ENCODE measurements around the gene RYR2.
"Not testable (repeated sequence)": the region's sequence is repeated elsewhere in the genome, so short reads cannot be mapped to it uniquely, and the experiment has no call there.

The RYR2 gene

DNA sequence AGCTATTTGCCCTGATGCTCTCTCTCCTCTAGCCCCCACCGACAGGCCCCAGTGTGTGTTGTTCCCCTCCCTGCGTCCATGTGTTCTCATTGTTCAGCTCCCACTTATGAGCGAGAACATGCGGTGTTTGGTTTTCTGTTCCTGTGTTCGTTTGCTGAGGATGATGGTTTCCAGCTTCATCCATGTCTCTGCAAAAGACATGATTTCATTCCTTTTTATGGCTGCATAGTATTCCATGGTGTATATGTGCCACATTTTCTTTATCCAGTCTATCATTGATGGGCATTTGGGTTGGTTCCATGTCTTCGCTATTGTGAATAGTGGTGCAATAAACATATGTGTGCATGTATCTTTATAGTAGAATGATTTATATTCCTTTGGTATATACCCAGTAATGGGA is 110.0 kb downstream of the RYR2 start:
- not testable (repeated sequence) for DNase-seq

DNA sequence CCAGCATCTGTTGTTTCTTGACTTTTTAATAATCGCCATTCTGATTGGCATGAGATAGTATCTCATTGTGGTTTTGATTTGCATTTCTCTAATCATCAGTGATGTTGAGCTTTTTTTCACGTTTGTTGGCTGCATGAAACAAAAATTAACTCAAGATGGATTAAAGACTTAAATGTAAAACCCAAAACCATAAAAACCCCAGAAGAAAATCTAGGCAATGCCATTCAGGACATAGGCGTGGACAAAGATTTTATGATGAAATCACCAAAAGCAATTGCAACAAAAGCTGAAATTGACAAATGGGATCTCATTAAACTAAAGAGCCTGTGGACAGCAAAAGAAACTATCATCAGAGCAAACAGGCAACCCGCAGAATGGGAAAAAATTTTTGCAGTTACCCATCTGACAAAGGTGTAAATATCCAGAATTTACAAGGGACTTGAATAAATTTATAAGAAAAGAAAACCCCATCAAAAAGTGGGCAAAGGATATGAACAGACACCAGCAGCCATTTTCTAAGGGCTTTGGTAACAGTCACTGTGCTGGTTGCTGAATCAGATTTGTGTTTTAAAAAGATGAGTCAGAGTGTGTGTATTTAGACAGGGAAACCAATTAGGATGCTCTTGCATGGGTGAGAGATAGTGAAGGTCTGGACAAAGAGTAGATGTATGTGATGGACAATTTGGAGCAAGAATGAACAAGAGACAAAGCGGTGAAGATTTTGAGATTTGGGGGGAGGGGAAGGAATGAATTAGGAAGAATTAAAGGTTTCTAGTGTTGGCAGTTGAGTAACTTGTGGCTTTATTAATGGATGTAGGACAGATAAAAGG is 110.7 kb downstream of the RYR2 start:
- no peak for DNase-seq

DNA sequence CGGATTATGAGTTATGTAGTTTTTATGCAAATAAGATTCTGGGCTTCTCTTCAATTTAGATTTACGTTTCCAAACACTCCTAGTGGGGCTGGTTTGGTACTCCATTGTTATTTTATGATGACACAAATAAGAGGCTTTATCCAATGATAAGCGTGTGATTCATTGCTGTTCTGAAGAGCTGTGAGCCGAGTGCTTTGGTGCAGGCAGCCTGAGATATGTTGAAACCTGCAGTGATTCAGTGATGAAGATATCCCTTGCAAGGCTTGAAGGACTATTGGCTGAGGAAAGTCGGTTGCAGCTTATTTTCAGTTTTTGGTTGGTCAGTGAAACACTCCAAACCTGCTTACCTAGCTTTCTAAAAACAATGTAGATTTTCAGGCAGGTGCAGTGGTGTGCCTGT is 112.2 kb downstream of the RYR2 start:
- no peak for DNase-seq

DNA sequence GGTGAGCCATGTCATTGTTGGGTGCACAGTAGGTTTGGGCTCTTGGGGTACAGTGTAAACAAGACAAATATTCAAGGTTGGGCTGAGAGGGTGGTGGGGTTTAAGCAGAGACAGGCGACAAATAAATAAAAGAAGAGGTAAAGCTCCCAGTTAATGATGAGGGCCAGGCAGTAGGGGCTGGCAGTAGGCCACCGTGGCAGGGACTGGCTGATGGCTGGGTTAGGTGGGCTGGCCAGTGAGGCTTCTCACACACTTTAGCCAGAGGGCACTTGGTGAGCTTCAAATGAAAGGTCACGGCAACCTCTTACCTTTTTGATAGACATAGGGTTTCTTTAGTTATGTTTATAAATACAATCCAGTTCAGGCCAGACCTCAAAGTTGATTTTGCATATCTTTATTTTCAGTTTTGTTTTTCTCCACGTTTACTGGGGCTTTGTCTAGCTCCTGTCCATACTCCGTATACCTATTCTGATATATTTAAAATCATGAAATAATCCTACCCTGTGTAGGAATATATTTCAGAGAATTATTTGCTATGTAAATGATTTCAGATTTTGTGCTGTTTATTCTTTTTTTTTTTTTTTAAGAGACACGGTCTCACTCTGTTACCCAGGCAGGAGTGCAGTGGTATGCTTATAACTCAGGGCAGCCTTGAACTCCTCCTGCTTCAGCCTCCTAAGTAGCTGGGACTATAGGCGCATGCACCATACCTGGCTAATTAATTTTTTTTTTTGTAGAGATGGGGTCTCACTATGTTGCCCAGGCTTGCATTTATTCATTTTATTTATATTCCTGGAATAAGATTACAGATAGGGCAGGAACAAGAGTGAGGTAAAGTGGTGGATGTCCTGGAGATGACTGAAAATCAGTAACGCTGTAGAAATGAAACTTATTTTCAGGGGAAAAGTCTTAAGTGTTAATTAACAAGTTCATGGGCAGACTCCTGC is 122.7 kb downstream of the RYR2 start:
- no peak for DNase-seq

DNA sequence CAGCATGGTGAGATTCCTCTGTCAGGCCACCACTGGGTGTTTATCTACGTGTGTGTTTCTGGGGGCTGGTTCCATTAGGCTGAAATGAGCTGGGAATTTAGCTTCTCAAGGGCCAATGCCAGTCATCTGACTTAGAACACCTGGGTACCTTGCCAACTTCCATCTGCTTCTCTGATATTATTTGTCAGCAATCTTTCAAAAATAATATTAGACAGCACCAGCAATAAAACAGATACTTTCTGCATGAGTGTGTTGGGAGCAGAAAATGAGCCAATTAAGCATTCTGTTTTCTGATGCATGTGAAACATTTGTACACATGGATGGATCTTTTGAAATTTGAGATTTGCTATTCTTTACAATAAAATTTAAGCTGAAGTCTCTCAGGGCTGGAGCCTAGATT is 124.1 kb downstream of the RYR2 start:
- no peak for DNase-seq

DNA sequence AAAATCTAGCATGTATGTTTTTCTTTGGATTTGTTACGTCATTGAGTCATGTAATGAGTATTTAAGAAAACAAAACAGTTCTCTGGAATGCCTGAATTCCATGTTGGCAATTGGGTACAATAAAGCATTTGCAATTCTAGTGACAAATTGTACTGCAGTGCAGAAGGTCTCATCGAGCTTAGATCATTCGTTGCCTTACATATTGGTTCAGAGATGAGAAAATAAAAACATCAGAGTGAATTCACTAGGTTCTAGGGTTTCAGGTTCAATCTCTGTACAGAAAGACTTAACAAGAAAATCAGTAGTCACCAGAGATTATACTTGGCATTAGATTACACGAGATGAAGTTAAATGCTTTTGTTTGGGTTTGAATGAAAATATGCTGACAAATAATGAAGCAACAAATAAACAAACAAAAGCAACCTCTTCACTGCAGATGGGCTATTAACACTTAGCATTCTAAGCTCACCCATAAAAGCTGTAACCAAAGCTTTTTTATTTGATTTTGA is 124.7 kb downstream of the RYR2 start:
- no peak for DNase-seq

DNA sequence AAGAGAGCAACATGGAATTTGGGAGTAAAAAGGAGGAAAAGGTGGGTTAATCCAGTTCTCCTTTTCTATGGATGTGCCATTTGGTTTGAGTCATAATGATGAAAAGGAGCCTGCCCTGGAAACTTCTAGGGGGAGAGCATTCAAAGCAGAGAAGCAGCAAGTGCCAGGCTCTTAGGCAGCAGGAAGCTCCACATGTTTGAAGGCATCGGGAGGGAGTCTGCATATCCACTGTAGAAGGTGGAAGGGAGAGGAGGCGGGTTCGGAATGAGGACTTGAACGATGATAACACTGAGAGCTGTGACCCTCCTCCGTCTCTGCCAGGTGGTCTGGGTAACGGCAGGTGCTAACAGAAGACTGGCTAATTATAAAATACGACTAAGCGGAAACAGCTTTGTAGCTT is 128.2 kb downstream of the RYR2 start:
- DNase-seq, result no peak

DNA sequence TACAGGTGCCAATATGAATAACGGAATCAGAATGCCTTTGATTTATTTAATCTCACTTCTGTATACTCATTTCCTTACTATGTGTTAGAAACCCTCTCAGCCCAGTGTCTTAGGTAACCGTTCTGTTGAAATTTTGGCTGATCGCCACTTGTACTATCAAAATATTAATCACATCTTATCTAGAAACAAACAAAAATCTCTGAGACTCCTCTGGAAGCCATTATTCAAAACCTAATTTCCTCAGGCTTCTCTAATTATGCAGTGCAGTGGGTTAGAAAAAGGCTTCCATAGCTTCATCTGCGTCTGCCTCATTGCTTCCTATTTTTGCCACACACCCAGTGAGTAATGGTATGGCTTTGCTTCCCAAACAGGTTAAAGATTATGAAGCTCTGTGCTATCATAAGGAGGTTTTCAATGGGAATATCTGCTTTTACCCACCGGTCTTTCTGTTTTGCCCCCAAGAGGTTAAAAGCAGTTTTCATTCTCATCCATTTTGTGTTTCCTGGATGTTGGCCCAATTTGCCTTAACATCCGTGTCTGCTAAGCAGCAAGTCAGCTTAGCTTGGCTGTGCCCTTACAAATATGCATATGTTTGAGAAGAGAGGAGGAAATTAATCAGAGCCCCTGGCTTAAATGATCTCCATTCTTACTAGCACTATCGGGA is 129.6 kb downstream of the RYR2 start:
- DNase-seq, result no peak

DNA sequence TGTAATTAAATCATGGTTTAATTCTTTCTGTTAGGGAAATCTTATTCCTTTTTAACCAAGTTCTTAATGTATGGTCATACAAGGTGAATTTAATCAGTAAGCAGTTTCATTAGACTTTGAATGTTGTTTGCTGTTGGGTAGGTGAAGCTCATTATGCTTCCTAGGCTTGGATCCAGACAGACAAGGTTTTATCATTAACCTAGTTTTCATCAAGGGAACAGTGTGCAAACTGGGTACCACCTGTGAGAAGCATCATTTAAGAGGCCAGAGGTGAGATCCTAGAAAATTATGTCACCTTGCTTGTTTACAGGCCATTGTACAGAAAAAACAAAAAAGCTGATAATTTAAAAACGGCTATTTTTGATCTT is 130.1 kb downstream of the RYR2 start:
- DNase-seq, result no peak

DNA sequence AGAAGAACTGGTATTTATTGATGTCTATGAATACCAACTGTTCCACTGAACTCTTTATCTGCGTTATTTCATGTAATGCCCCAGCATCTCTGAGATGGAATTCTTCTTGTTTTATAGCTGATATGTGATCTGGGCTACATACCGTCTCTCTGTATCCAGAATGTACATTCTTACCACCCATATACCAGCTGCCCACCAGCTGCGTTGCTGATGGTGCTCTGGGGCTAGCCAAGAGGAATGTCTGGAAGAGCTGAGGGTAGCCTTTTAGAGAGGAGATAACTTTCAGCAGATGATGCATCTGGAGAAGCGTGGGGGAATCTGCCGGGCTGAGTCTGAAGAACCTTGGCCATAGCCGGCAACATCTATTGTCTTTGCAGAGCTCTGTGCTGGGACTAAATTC is 137.5 kb downstream of the RYR2 start:
- DNase-seq, result no peak

DNA sequence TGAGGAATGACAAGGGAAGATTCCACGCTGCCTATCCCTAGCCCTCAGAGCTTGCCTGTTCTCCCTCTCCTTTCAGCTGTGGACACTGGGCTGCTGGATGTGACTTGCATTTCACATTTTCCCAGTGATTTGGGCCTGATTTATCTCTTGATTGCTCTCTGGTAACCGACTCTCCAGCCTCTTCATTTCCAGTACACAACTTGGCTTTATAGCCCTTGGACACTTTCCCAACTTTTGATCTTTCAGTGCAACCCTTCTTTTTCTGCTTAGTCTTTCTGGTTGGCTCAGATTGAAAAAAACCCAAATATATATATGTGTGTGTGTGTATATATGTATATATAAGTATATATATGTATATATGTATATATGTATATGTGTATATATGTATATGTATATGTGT is 138.3 kb downstream of the RYR2 start:
- no peak for DNase-seq

DNA sequence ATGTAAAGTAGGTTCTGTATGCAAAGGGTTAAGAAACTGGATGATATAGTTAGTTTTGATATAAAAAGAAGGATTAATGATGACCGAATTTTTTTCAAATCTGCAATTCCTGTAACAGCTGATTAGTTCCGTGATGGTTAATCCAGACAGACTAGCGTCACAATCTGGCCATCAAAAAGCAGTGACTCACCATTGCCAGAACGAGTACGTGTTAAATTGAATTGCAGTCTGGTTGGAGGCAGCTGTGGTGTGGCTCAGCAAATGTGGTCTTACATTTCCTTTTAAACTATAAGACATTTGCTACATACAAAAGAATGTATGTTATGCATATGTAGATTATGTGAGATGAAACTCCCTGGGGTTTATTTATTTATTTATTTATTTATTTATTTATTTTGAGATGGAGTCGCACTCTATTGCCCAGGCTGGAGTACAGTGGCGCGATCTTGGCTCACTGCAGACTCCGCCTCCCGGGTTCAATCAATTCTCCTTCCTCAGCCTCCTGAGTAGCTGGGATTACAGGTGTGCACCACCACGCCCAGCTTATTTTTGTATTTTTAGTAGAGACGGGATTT is 139.8 kb downstream of the RYR2 start:
- no peak for DNase-seq

DNA sequence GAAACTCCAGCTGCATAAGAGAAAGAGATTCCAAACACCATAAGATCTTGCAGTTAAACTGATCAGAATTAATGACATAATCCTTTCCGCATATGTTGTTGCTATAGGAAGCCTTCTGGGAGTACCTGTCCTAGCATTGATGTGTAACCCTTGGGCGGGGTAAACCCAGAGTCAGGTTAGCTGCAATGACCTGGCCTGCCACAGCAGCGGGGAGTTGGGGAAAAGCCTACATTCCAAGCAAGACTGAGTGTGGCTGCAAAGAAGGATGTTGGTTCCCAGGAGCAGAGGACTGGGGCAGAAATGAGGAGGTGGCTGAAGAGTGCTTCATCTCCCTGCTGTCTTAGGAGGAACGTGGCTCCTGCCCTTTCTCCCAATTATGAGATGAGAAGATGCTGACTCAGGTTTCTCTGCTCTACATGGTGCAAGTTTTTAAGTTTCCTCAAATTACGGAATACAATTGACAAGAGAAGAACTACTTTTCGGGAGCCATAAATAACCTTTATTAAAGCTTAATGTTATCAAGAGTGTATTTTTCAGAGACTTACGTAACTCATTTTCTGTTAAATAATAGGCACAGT is 142.1 kb downstream of the RYR2 start:
- no peak for DNase-seq

DNA sequence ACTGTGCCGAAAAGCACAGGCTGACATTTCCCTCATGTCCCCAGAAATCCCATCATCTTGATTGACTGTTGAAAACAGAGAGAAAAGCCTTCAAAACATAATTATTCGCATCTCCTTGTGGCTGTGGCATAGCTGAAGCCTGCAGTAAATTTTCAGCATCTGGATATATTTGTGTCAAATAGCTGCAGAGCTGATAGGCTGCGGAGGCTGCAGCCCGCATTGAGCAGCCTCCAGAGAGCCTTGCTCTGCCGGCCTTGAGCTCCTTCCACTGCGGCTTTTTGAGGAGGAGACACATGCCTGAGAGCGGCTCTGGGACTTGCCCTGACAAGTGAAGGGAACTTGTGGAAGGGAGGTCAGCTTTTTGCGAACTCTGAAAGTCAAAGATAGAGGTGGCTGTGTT is 144.7 kb downstream of the RYR2 start:
- no peak for DNase-seq

DNA sequence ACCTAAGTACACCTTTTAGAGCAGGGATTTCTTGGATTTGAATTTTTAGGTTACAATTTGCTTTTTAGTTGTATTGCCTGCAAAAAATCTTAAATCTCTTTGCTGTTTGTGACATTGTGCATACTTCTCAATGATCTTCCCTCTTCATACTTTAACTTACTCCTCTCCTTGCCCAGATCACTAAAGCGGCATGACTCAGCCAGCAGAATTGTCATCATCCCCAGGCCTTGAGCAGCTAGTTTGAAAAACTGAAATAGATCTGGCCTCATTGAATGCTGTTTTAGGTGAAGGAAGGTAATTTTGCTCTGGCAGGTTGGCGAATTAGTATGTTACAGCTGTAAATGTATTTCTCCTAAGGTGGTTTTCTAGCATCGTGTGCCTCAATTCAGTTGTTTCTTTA is 145.9 kb downstream of the RYR2 start:
- no peak for DNase-seq

DNA sequence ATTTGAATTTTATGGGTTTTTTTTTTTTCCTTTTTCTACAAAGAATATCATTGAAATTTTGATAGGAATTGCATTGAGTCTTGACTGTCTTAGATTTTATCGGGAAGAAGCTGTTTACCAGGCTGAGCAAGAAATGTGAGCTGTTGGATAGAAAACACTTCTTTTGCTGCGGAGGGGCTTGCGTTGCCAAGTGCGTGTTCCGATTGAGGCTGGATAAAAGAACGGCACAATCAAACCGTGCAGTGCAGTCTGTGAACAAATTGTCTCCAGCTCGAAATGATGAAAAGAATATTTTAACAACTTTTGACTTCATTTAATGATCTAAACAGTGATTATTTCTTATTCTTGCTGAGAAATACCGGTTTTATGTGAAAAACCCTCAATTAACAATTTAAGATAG is 149.4 kb downstream of the RYR2 start:
- DNase-seq, result no peak

DNA sequence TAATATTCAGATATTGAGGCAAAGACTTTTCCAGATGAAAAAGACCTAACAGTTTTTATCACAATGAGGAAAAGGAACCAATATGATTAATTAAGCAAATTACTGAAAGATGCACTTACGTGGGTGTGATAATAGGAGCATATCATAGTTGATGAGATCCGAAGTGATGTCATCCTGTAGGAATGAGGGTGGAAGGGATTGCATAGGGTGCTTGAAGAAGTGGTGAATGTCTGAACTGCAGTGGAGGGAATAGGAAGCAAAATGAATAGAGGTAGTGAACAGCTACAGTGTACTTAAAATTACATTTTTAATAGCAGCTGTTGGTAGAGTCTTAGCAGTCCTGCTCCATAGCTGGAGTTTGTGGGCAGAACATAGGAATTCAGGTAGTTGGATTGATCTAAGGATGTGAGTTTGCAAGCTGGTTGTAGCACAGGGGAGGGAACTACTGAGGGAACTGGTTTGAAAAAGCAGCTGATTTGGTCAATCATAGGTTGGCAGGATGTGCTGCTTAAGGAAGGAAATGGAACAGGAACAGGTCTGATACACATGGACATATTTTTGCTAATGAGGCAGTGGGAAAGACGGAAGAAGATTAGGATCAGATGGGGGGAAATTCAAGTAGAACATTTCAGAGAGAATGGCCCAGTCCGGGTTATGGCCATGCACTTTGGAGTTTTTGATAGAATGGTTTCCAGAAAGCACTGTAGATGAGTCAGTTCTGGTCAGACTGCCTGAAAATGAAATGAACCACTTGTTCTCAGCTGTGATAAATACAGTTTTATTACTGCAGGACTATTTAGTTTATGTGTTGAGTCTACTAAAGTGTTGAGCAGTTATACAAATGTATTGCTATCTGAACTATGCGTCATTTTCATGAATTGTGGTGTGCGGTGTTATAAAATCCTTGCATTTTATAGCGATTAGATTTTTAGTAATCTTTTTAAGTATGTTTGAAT is 155.8 kb downstream of the RYR2 start:
- DNase-seq, result no peak

DNA sequence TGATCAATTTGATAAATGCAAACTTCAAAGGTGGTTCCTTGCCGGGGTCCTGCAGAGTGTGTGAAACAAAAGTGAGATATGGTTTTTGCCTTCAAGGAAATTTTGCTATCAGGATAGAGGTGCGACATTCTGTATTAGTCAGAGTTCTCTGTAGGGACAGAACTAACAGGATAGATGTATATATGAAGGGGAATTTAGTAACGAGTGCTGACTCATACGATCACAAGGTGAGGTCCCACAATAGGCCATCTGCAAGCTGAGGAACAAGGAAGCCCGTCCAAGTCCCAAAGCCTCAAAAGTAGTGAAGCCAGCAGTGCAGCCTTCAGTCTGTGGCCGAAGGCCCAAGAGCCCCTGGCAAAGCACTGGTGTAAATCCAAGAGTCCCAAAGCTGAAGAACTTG is 157.0 kb downstream of the RYR2 start:
- no peak for DNase-seq

DNA sequence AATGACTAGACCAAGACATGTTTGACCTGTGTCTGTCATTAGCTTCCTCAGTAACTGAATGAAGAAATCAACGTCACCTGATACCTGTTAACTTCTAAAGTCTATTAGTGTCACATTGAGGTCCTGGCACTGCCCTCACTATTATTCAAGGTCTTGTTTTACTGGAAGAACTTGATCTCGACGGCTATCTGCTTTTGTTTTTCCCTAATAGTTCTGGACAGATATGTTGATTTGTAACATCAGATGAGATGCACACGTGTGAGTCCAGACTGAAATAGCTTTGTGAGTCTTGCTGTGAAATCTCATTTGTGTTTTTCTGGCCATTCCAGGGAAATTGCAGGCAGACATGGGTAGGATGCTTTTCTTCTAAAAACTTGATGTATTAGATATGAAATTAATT is 159.2 kb downstream of the RYR2 start:
- DNase-seq, result no peak

DNA sequence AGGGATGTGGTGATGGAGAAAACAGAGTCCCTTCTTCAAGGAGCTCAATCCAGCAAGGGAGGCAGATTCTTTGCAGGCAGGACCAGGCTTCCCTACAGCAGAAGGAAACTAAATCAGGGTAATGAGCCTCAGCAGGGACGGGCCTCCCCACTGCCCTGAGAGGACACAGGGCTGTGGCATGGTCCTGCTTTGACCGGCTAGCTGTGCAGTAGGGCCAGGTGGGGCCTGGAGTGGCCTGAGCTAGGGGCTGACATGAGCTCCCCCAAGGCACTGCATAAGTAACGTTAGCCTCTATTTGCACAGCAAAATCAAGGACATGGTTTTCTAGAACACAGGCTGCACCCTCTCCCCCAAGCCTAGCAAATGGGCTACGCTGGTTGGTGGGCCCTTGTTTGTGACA is 162.9 kb downstream of the RYR2 start:
- DNase-seq, result no peak

DNA sequence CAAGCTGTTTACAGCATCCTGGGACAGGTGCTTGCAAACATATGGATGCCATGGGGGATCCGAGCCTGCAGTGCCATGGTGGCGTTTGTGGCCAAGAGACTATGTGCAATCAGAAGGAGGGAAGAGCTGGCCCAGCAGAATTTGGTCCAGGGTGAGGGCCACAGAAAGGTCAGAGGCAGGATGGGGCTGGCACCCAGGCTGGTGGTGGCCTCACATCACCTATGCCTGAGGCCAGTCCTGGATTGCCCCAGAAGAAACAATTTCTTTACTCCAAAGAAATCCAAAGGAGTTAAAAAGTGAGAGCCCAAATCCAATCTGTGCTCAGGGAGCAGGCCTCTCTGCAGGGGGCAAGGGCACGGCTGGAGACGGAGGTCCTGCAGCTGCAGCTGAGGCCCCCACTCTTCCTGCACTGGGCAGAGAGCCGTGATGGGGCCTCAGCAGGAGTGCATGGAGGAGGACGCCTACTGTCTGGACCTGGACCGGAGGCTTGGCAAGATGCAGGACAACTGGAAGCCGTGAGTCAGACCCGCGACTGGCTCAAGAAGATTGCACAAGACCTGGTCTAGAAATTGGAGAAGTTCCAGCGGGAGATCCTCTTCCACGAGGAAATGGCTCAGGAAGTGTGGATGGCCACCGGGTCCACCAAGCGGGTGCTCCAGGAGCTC is 163.5 kb downstream of the RYR2 start:
- no peak for DNase-seq
